RPMI8226 (cell line): Measurements from ENCODE around the gene CEMIP.

ENCODE experiments used
- DNase-seq: peaks from one replicate; pipeline ENCODE4 v3.0.0-alpha.2; 2015

CEMIP gene

GRCh38 chr15:80898040-80898439 is 118.9 kb downstream of the CEMIP start:
- DNase-seq = no peak

- DNase-seq = no peak
Observed at GRCh38 chr15:80902298-80902801, 123.2 kb downstream of the CEMIP start.

- DNase-seq = no peak
Observed at GRCh38 chr15:80904998-80905397, 125.8 kb downstream of the CEMIP start.

- DNase-seq = no peak
Observed at GRCh38 chr15:80906159-80906766, 127.1 kb downstream of the CEMIP start.

GRCh38 chr15:80911821-80912220 is 132.7 kb downstream of the CEMIP start:
- DNase-seq = no peak

- DNase-seq = no peak
Observed at GRCh38 chr15:80912673-80913072, 133.5 kb downstream of the CEMIP start.

GRCh38 chr15:80913541-80913940 is 134.4 kb downstream of the CEMIP start:
- no peak for DNase-seq

GRCh38 chr15:80915472-80915871 is 136.3 kb downstream of the CEMIP start:
- no peak for DNase-seq

GRCh38 chr15:80916056-80916455 is 136.9 kb downstream of the CEMIP start:
- no peak for DNase-seq

- DNase-seq = no peak
Observed at GRCh38 chr15:80918196-80918783, 139.1 kb downstream of the CEMIP start.

- no peak for DNase-seq
Observed at GRCh38 chr15:80920271-80920699, 141.1 kb downstream of the CEMIP start.

- no peak for DNase-seq
Observed at GRCh38 chr15:80921736-80922410, 142.7 kb downstream of the CEMIP start.

- no peak for DNase-seq
Observed at GRCh38 chr15:80923668-80924067, 144.5 kb downstream of the CEMIP start.

GRCh38 chr15:80924278-80924677 is 145.1 kb downstream of the CEMIP start:
- no peak for DNase-seq

- DNase-seq = no peak
Observed at GRCh38 chr15:80925597-80926059, 146.5 kb downstream of the CEMIP start.

- no peak for DNase-seq
Observed at GRCh38 chr15:80926126-80926525, 147.0 kb downstream of the CEMIP start.

GRCh38 chr15:80929225-80929624 is 150.1 kb downstream of the CEMIP start:
- DNase-seq = no peak

GRCh38 chr15:80929689-80930088 is 150.5 kb downstream of the CEMIP start:
- DNase-seq = no peak

GRCh38 chr15:80931191-80931590 is 152.0 kb downstream of the CEMIP start:
- DNase-seq = no peak

- no peak for DNase-seq
Observed at GRCh38 chr15:80931721-80932512, 152.7 kb downstream of the CEMIP start.

- no peak for DNase-seq
Observed at GRCh38 chr15:80932513-80932815, 153.3 kb downstream of the CEMIP start.

- no peak for DNase-seq
Observed at GRCh38 chr15:80932989-80933388, 153.8 kb downstream of the CEMIP start.

GRCh38 chr15:80934761-80935221 is 155.6 kb downstream of the CEMIP start:
- DNase-seq = no peak
